Measurements from ENCODE around the gene BCL11B.

The BCL11B gene

GRCh38 chr14:99129998-99130397 lies 142.0 kb downstream of the BCL11B start:
- no peak for DNase-seq

- no peak for DNase-seq
These were observed 142.7 kb downstream of the BCL11B start for GRCh38 chr14:99129211-99129696.

DNA sequence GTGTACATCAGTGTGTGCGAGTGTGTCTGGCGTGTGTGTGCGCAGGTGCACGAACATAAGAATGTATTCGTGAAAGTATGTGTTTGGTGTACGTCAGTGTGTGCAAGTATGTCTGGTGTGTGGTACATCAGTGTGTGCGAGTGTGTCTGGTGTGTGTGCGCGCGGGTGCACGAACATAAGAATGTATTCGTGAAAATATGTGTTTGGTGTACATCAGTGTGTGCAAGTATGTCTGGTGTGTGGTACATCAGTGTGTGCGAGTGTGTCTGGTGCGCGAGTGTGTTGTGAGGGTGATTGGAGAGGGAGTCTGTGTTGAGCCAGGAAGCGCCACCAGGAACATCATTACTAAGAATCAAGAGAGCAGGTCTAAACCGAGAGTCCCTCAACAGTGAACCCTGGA lies 143.8 kb downstream of the BCL11B start:
- no peak for DNase-seq

GRCh38 chr14:99127651-99128167 lies 144.3 kb downstream of the BCL11B start:
- no peak for DNase-seq

- DNase-seq, result no peak
These were observed 146.2 kb downstream of the BCL11B start for GRCh38 chr14:99125616-99126431.

GRCh38 chr14:99125113-99125512 lies 146.9 kb downstream of the BCL11B start:
- DNase-seq, result no peak

DNA sequence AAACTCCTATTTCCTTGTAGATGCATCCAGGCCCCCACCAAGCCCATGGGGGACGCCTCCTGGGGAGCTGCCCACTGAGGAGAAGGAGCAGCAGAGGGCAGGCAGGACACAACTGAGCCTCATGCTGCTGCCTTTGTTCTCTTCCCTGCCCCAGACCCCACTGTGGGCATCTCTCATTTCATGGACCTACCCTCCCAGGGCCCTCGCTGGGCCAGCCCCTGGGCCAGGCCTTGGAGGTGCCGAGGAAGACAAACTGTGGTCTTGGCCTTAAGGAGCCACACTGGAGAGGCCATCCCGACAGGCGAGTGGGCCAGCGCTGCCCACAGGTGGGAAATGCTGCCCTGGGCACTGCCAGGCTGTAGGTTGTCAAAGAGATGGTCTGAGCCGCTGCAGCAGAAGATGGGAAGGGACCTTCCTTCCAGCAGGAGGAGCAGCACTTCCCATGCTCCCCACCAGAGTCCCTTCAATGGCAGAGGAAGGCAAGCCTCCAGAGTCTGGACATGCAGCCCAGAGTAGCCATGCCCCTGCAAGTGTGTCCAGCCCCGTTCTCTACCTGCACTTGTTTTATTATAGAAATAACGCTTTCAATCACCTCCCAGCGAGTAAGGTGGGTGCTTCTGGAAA lies 147.4 kb downstream of the BCL11B start:
- DNase-seq, result no peak

GRCh38 chr14:99123208-99123870 lies 148.7 kb downstream of the BCL11B start:
- no peak for DNase-seq

- DNase-seq, result no peak
These were observed 149.4 kb downstream of the BCL11B start for GRCh38 chr14:99122521-99123125.

GRCh38 chr14:99121319-99121875 lies 150.6 kb downstream of the BCL11B start:
- no peak for DNase-seq

- DNase-seq, result no peak
These were observed 151.3 kb downstream of the BCL11B start for GRCh38 chr14:99120526-99121318.

DNA sequence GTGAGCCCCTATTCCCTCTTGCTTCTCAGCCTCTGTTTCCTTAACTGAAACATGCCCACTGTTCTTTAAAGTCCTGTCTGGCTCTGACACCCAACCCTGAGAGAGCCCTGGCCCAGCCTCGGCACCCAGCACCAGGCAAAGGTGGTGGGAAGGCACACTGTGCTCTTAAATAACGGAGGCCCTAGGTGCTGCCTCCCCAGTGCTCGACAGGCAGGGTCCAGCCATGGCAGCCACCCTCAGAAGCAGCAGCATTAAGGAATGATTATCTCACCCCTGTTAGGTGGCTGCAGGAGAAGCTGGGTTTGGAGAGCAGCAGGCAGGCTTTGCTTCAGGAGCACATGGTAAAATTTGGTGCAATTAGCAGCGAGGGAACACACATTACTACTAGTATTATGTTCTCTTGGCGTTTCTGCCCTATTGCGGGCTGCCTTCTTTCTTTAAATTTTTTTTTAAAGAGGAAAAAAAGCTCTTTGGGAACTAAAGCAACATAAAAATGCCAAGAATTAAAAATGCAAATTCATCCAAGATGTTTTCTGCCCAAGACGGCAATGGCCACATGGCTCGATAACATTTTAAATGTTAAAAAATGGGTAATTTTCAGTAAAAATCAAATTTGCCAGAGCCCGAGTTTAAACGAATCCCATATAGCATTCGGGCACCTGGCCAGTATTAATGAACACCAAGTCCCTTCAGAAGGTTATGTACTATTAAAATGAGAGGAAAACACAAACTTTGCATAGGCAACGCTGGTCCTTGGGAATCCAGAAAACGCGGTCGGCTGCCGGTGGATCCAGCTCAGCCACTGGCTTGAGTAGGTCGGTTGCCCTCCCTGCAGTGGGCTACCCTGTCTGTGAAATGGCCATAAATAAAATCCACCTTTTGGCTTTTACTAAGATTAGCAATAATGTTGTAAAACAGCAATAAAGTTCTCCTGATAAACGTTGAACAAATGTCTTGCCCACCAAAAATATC lies 152.2 kb downstream of the BCL11B start:
- DNase-seq, result no peak
